Spleen (tissue), 7 donors: Measurements from ENCODE around the gene RFTN1.

Source experiments
- CTCF ChIP-seq, 11 experiments: fragments of 200-600 bp in 7 of 11; fragments of 450-650 bp in 4 of 11; sonication (generic) in 4 of 11; IDR thresholded peaks in 8 of 11; conservative IDR thresholded peaks in 3 of 11; 1 replicate in 7 of 11; 2 replicates in 4 of 11; pipeline versions ENCODE4 v1.4.0 to v1.8.0; 2016 to 2021; ENCODE audit warnings: antibody characterized with exemption in 11 of 11, inconsistent platforms in 4 of 11, mild to moderate bottlenecking in 1 of 11
- POLR2A ChIP-seq, 3 donors: fragments of 450-650 bp; IDR thresholded peaks; one replicate each; pipeline ENCODE4 v1.5.1; 2017; ENCODE audit warnings: antibody characterized with exemption in 3 of 3, mild to moderate bottlenecking in 1 of 3
- POLR2AphosphoS5 ChIP-seq, 3 donors: sonication (generic); formaldehyde crosslinking; IDR thresholded peaks; one replicate each; pipeline ENCODE4 v1.5.1; 2017; ENCODE audit warnings: antibody characterized with exemption in 3 of 3
- donor health status: DM: no; HTN: no; CAD: no; lungs with moderate emphysema.
- donor health status: DM: no; HTN: no; CAD: no.
- donor health status: DM: no; HTN: no; CAD: no.

GRCh38 chr3:16363636-16364035 lies 149.9 kb downstream of the RFTN1 start:
- TF ChIP-seq CTCF (IDR thresholded peaks at IDR 0.05 in 8 of 11, conservative IDR thresholded peaks at IDR 0.05 in 3 of 11): no peak
- TF ChIP-seq POLR2A (IDR thresholded peaks at IDR 0.05): no peak
- no peak for TF ChIP-seq POLR2AphosphoS5 (IDR thresholded peaks at IDR 0.05)
